H1 (cell line): Measurements from ENCODE around the gene BRPF3. TPM values are rescaled to one million over a fixed set of nuclear protein-coding genes. Genes with fewer than 3 reads are reported as not detected.

Experiments
- CTBP2 ChIP-seq: IDR thresholded peaks from 2 replicates; pipeline ENCODE4 v1.7.0; 2011; ENCODE audit warnings: borderline replicate concordance, mild to moderate bottlenecking, moderate library complexity, mixed read lengths, low read length; ENCODE audit not compliant: insufficient read depth, insufficient read length
- RAD21 ChIP-seq, 2 experiments: IDR thresholded peaks in 1 of 2; conservative IDR thresholded peaks in 1 of 2; 2 replicates each; pipeline ENCODE4 v1.6.1; 2011; ENCODE audit warnings: low read depth in 2 of 2, low read length in 2 of 2, improper control_type of control experiment in 1 of 2, inconsistent platforms in 1 of 2, mild to moderate bottlenecking in 1 of 2, moderate library complexity in 1 of 2
- RNF2 ChIP-seq: fragments of 200-900, 300-1000 bp; sonication (generic); IDR thresholded peaks from 2 replicates; pipeline ENCODE4 v1.7.1; 2016; ENCODE audit warnings: borderline replicate concordance, low read depth, mild to moderate bottlenecking, antibody characterized with exemption, low read length; ENCODE audit not compliant: poor library complexity, severe bottlenecking; ENCODE audit errors: missing control alignments
- SIRT6 ChIP-seq: IDR thresholded peaks from one replicate; pipeline ENCODE4 v1.7.1; 2012; ENCODE audit warnings: low read length, inconsistent platforms
- SP1 ChIP-seq: IDR thresholded peaks from 2 replicates; pipeline ENCODE4 v1.6.1; 2011; ENCODE audit warnings: low read depth, low read length
- TAF7 ChIP-seq: optimal IDR thresholded peaks from 2 replicates; pipeline ENCODE3; 2011; ENCODE audit warnings: low read depth, mild to moderate bottlenecking, inconsistent platforms, low read length, moderate library complexity, borderline replicate concordance
- polyA plus RNA-seq, 7 experiments: library from polyadenylated mRNA; depleted of rRNA in 3 of 7; stranded (reverse) in 5 of 7; unstranded in 2 of 7; fragments of >200 nt in 5 of 7; fragments of 200-250 nt in 2 of 7; gene quantifications; 1 replicate in 5 of 7; 2 replicates in 1 of 7; 4 replicates in 1 of 7; pipeline versions ENCODE4 v1.2.1 to v1.2.3, GENCODE V29; 2011 to 2013; ENCODE audit warnings: missing spikeins in 2 of 7, mixed read lengths in 2 of 7
- total RNA-seq: library from RNA; stranded (reverse); fragmentation: NEBNext Ultra II Directional; extraction: Animal tissue kit (Norgen Biotek cat#: 25700); gene quantifications from 2 replicates; pipeline ENCODE4 v1.2.1, GENCODE V29; 2021
- TF ChIP-seq, protein P1 (sequence below), 3 experiments: IDR thresholded peaks; 1 replicate in 2 of 3; 2 replicates in 1 of 3; pipeline versions ENCODE4 v1.5.1 to v1.6.1; 2011; ENCODE audit warnings: low read length in 3 of 3, mild to moderate bottlenecking in 3 of 3, inconsistent platforms in 2 of 3, low read depth in 1 of 3, moderate library complexity in 1 of 3; ENCODE audit not compliant: insufficient read depth in 1 of 3; ENCODE audit errors: control extremely low read depth in 1 of 3
- TF ChIP-seq, protein P2 (sequence below): IDR thresholded peaks from 2 replicates; pipeline ENCODE4 v1.6.1; 2012; ENCODE audit warnings: inconsistent platforms

Gene BRPF3
- total and polyA plus RNA-seq, 2 of the 8 experiments (the other 6 are each of a cell fraction or from before 2014, with no cell fraction given): 26.0 to 37.5 TPM

DNA sequence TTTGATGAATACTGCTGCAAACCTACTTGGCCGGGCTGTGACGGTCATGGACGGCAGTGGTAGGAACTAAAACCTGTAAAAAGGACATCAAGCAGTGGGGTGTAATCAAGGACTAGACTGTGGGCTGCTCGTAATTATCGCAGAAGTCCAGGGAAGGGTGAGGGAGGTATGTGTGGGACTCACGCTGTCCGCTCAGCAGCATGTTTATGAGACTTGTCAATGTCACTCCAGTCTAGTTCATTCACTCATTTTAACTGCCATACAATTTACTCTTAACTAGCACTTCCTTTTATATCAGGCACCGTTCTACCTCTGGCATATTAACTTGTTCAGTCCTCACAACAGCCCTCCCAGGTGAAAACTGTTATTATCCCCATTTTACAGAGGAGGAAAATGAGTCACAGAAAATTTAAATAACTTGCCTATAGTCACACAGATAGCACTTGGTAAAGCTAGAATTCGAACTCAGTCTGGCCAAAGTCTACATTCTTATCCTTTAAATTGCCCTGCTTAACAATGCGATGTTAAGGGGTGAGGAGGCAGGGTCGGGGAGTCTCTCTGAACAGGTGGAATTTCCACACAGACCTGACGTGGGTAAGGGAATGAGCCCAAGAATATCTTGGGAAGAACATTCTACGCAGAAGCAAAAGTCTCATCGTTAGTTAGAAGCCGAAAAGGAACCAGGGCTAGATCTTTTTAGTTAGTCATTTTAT lies 77.4 kb downstream of the BRPF3 start (continued):
- TF ChIP-seq, protein P1, sequence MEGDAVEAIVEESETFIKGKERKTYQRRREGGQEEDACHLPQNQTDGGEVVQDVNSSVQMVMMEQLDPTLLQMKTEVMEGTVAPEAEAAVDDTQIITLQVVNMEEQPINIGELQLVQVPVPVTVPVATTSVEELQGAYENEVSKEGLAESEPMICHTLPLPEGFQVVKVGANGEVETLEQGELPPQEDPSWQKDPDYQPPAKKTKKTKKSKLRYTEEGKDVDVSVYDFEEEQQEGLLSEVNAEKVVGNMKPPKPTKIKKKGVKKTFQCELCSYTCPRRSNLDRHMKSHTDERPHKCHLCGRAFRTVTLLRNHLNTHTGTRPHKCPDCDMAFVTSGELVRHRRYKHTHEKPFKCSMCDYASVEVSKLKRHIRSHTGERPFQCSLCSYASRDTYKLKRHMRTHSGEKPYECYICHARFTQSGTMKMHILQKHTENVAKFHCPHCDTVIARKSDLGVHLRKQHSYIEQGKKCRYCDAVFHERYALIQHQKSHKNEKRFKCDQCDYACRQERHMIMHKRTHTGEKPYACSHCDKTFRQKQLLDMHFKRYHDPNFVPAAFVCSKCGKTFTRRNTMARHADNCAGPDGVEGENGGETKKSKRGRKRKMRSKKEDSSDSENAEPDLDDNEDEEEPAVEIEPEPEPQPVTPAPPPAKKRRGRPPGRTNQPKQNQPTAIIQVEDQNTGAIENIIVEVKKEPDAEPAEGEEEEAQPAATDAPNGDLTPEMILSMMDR (IDR thresholded peaks at IDR 0.05; ENCODE audit: control extremely low read depth in 1 of 3, insufficient read depth in 1 of 3, low read depth in 1 of 3, low read length in 3 of 3): no peak
- no peak for TF ChIP-seq RAD21 (IDR thresholded peaks at IDR 0.05 in 1 of 2, conservative IDR thresholded peaks at IDR 0.05 in 1 of 2; ENCODE audit: low read depth in 2 of 2, low read length in 2 of 2)
- TF ChIP-seq SP1: no peak
- TF ChIP-seq CTBP2: no peak
- TF ChIP-seq RNF2: no peak
- no peak for TF ChIP-seq TAF7
- TF ChIP-seq, protein P2, sequence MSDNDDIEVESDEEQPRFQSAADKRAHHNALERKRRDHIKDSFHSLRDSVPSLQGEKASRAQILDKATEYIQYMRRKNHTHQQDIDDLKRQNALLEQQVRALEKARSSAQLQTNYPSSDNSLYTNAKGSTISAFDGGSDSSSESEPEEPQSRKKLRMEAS: no peak
- TF ChIP-seq SIRT6: no peak
- TF ChIP-seq, all 59 proteins: peak for 0
